ENCODE measurements around the gene TTC12.

The TTC12 gene

DNA sequence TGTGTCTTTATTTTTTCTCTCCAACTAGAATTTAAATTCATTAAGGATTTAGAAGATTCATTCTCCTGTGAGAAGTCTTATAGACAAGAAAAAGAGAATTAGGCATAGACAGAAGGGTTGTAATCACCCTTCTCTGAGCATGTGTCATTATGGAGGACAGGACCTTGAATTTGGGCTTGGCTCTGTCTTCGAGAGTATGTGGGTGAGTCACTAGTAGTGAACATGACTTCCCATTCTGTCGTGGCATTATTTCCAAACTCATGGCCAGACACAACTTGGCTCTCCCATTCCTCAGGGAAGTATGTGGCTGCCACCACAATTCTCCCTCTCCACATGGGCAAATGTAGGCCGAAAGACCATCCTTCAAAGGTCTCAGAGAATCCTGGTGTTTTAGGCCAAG lies 58.9 kb downstream of the TTC12 start:
- no peak overlapping the region for H3K4me3 ChIP-seq (ENCODE audit: low read depth, low read length)
- peak; percentile 28 for DNase-seq (ENCODE audit: low read depth, low spot score)
- in situ Hi-C loops (cut with HindIII; ENCODE audit: low sequenced_read_pairs), result no loop called here
- no peak for TF ChIP-seq CTCF (IDR thresholded peaks at IDR 0.05; ENCODE audit: low read depth, low read length)

GRCh38 chr11:113373981-113374560 lies 59.7 kb downstream of the TTC12 start:
- no peak overlapping the region for H3K4me3 ChIP-seq (ENCODE audit: low read depth, low read length)
- no peak for TF ChIP-seq CTCF (IDR thresholded peaks at IDR 0.05; ENCODE audit: low read depth, low read length)
- no peak for DNase-seq (ENCODE audit: low read depth, low spot score)
- in situ Hi-C loops (cut with HindIII; ENCODE audit: low sequenced_read_pairs), result no loop called here

- no peak for DNase-seq (ENCODE audit: low read depth, low spot score)
- no peak for TF ChIP-seq CTCF (IDR thresholded peaks at IDR 0.05; ENCODE audit: low read depth, low read length)
- in situ Hi-C loops (cut with HindIII; ENCODE audit: low sequenced_read_pairs), result no loop called here
Observed at GRCh38 chr11:113375402-113375801, 61.0 kb downstream of the TTC12 start.

DNA sequence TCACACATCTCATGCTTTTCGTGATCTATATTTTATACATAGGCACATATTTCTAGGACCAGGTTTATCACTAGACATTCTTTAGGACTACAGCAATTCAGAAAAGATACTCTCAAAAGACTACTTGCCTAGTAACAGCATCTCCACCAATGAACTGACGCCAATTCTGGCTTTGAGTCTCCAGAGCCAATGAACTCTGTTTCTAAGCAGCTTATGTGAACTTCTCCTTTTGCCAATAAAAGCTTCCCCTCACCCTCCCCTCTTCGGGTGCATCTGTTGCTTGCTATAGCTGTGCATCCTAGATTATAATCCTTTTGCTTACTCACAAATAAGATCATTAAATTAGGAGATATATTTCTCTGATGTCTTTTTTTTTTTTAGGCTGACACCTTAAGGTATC lies 61.8 kb downstream of the TTC12 start:
- TF ChIP-seq CTCF (IDR thresholded peaks at IDR 0.05; ENCODE audit: low read depth, low read length), result no peak
- no peak for DNase-seq (ENCODE audit: low read depth, low spot score)
- in situ Hi-C loops (cut with HindIII; ENCODE audit: low sequenced_read_pairs), result no loop called here
- no peak overlapping the region for H3K4me3 ChIP-seq (ENCODE audit: low read depth, low read length)

More at GRCh38 chr11:113375402-113375801, 61.0 kb downstream of the TTC12 start:
- H3K4me3 ChIP-seq (ENCODE audit: low read depth, low read length), result no peak overlapping the region

GRCh38 chr11:113377681-113378412 lies 63.5 kb downstream of the TTC12 start:
- no peak overlapping the region for H3K4me3 ChIP-seq (ENCODE audit: low read depth, low read length)
- no peak for TF ChIP-seq CTCF (IDR thresholded peaks at IDR 0.05; ENCODE audit: low read depth, low read length)
- in situ Hi-C loops (cut with HindIII; ENCODE audit: low sequenced_read_pairs), result no loop called here
- DNase-seq (ENCODE audit: low read depth, low spot score), result no peak

- no peak overlapping the region for H3K4me3 ChIP-seq (ENCODE audit: low read depth, low read length)
- no peak for DNase-seq (ENCODE audit: low read depth, low spot score)
- in situ Hi-C loops (cut with HindIII; ENCODE audit: low sequenced_read_pairs), result no loop called here
- no peak for TF ChIP-seq CTCF (IDR thresholded peaks at IDR 0.05; ENCODE audit: low read depth, low read length)
Observed at GRCh38 chr11:113378692-113379091, 64.3 kb downstream of the TTC12 start.
